MM.1S (cell line): ENCODE results near the gene TSHZ2.

Experiments
- CTCF ChIP-seq: fragments of 300-600 bp; sonication (generic); IDR thresholded peaks from 2 replicates; pipeline ENCODE4 v1.5.1; 2016; ENCODE audit warnings: antibody characterized with exemption, low read length, mixed read lengths
- EZH2phosphoT487 ChIP-seq: fragments of 300-600 bp; sonication (generic); IDR thresholded peaks from 2 replicates; pipeline ENCODE4 v1.6.1; 2018; ENCODE audit warnings: antibody characterized with exemption, low read length

DNA sequence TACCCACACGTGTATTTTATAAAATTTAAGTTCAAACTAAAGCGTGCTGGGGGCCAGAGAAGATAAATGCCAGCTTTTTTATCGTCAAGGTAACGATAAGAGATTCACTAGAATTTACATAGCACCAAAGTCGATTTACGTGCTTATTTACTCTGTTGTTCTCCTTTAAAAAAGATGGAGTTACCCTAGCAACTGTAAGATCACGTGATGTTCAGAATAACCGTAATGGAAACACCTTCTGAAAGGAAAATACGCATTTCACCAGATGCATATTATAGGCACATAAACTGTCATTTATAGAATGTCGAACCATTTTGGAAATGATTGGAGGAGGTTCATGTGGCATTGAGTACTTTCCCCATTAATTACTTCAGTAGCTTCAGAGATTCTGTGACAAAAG is 207.6 kb downstream of the TSHZ2 start:
- TF ChIP-seq CTCF: no peak
- no peak for TF ChIP-seq EZH2phosphoT487
